ENCODE measurements around the gene NTRK3. TPM values are rescaled to one million over a fixed set of nuclear protein-coding genes. Genes with fewer than 3 reads are reported as not detected.

NTRK3 gene
- total RNA-seq, 1 experiment from 2014 or later, result not detected

DNA sequence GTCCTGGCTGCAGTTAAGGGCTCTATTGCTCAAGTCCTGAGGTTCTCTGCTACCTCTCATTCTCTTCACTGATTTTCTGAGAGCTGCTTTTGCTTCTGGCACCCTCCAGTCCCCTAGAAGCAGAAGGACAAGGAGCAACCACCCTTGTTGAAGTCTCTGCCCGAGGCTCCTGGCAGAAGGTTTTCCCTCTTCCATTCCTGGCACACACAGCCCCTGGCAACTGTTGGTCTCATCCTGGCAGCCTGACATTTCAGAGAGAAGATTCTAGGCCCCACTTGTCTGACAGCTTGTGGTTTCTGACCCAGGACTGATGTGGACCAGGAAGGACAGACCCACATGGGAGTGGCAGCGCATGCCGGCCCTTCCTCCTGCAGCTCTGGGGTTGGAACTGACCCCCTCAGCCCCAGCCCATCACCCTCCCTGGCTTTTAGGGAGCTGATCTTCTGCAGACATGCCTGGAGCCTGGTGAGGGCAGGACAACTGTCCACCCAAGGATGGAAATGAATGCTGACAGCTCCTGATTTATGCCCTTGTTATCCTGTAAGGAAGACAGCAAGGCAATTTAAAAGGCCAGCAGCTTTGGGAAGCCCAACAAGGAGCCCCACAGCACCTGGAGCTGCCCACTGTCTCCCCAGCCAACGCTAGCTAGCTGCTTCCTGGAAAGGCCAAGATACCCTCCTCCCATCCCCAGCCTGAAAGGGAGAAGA, 13.0 kb upstream of the NTRK3 start:
- intact Hi-C loops (cut with micrococcal nuclease; ENCODE audit: unreplicated experiment), result no loop called here
- peaks cover 32% of the 10 kb centered on the region; the same call in 1 of the 2 replicates for H3K27me3 ChIP-seq (ENCODE audit: insufficient read depth, low read depth)
- no peak overlapping the region for H3K4me2 ChIP-seq
- H3K27ac ChIP-seq, result no peak overlapping the region
- no peaks in the 10 kb centered on the region for H3K9me3 ChIP-seq (ENCODE audit: insufficient read depth, low read depth)
- H4K20me1 ChIP-seq (ENCODE audit: insufficient read depth), result no peaks in the 10 kb centered on the region
- CTCF ChIA-PET, result no interaction called here
- no peaks in the 10 kb centered on the region for H3F3A ChIP-seq (ENCODE audit: insufficient read depth, low read depth)
- no TSS peak for BruUV-seq (replicated peaks)
- no peaks in the 10 kb centered on the region for H3K4me1 ChIP-seq (replicated peaks; ENCODE audit: insufficient read depth)
- no peak for DNase-seq
- POLR2A ChIA-PET (ENCODE audit: unreplicated experiment), result no interaction called here
- H3K79me2 ChIP-seq (ENCODE audit: low read depth), result no peaks in the 10 kb centered on the region
- H3K4me3 ChIP-seq, result no peak overlapping the region
- no peaks in the 10 kb centered on the region for H3K9me2 ChIP-seq (ENCODE audit: insufficient read depth)
- no peaks in the 10 kb centered on the region for H3K36me3 ChIP-seq (ENCODE audit: low read depth)
- no peak for TF ChIP-seq EZH2 (IDR thresholded peaks at IDR 0.05; ENCODE audit: low read depth)
- TF ChIP-seq, protein P1, sequence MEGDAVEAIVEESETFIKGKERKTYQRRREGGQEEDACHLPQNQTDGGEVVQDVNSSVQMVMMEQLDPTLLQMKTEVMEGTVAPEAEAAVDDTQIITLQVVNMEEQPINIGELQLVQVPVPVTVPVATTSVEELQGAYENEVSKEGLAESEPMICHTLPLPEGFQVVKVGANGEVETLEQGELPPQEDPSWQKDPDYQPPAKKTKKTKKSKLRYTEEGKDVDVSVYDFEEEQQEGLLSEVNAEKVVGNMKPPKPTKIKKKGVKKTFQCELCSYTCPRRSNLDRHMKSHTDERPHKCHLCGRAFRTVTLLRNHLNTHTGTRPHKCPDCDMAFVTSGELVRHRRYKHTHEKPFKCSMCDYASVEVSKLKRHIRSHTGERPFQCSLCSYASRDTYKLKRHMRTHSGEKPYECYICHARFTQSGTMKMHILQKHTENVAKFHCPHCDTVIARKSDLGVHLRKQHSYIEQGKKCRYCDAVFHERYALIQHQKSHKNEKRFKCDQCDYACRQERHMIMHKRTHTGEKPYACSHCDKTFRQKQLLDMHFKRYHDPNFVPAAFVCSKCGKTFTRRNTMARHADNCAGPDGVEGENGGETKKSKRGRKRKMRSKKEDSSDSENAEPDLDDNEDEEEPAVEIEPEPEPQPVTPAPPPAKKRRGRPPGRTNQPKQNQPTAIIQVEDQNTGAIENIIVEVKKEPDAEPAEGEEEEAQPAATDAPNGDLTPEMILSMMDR (conservative IDR thresholded peaks at IDR 0.05), result no peak
- H2AFZ ChIP-seq, result no peak overlapping the region

DNA sequence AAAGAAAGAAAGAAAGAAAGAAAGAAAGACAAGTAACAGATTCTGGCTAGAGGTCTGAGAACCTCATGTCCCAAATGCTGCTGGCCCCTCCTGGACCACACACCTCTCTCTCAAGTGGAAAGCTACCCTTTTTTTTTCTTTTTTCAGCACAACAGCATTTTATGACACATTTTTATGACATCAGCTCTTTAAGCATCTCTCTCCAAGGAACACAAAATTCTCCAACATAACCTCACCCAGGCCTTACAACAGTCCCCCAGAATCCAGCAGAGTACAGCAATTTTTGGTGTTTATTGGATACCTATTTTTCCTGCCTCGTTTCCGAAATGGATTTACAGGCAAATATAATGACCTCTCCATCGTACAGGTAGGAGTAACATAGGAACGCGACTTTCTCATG, 11.2 kb upstream of the NTRK3 start:
- CTCF ChIA-PET, result no interaction called here
- Histone ChIP-seq H3K4me1 (replicated peaks; ENCODE audit: insufficient read depth) (no peaks in the 10 kb centered on the region), H3K4me3 (no peak overlapping the region), H3F3A (ENCODE audit: insufficient read depth, low read depth) (no peaks in the 10 kb centered on the region), H3K4me2 (no peak overlapping the region), H2AFZ (no peak overlapping the region), H3K9me2 (ENCODE audit: insufficient read depth) (no peaks in the 10 kb centered on the region), H3K79me2 (ENCODE audit: low read depth) (no peaks in the 10 kb centered on the region), H3K27ac (no peak overlapping the region), H4K20me1 (ENCODE audit: insufficient read depth) (no peaks in the 10 kb centered on the region), H3K9me3 (ENCODE audit: insufficient read depth, low read depth) (no peaks in the 10 kb centered on the region), H3K36me3 (ENCODE audit: low read depth) (no peaks in the 10 kb centered on the region), H3K27me3 (ENCODE audit: insufficient read depth, low read depth) (peaks cover 33% of the 10 kb centered on the region; the same call in 1 of the 2 replicates)
- intact Hi-C loops (cut with micrococcal nuclease; ENCODE audit: unreplicated experiment), result no loop called here
- DNase-seq, result no peak
- BruUV-seq (replicated peaks), result no TSS peak
- POLR2A ChIA-PET (ENCODE audit: unreplicated experiment), result no interaction called here
- TF ChIP-seq, protein P1 (conservative IDR thresholded peaks at IDR 0.05), result no peak
- no peak for TF ChIP-seq EZH2 (IDR thresholded peaks at IDR 0.05; ENCODE audit: low read depth)

DNA sequence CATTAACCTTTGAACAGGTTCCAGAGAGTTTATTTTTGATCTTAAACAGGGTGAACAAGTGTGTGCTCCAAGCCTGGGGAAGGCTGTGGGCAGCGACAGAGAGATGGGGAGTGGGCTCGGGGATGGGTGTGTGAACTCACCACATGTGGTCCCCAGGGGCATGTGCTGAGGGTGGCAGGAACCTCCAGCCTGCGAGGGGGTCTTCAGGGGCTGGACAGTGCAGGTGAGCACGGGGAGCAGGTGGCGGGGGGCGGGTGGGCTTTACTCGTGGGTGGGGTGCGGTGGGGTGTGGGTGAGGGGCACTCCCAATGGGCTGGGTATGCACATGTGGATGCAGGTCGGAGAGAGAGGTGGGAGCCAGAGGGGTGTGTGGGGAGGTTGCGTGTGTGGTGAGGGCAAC, 9.6 kb upstream of the NTRK3 start:
- DNase-seq, result no peak
- Histone ChIP-seq H3K4me1 (replicated peaks; ENCODE audit: insufficient read depth) (no peaks in the 10 kb centered on the region), H3K36me3 (ENCODE audit: low read depth) (no peaks in the 10 kb centered on the region), H3K4me3 (no peak overlapping the region), H3K79me2 (ENCODE audit: low read depth) (no peaks in the 10 kb centered on the region), H3F3A (ENCODE audit: insufficient read depth, low read depth) (no peaks in the 10 kb centered on the region), H3K27me3 (ENCODE audit: insufficient read depth, low read depth) (peaks cover 34% of the 10 kb centered on the region; the same call in 1 of the 2 replicates), H3K9me3 (ENCODE audit: insufficient read depth, low read depth) (no peaks in the 10 kb centered on the region), H3K4me2 (no peak overlapping the region), H2AFZ (no peak overlapping the region), H3K27ac (no peak overlapping the region), H4K20me1 (ENCODE audit: insufficient read depth) (no peaks in the 10 kb centered on the region), H3K9me2 (ENCODE audit: insufficient read depth) (no peaks in the 10 kb centered on the region)
- no TSS peak for BruUV-seq (replicated peaks)
- intact Hi-C loops (cut with micrococcal nuclease; ENCODE audit: unreplicated experiment), result no loop called here
- ChIA-PET CTCF (no interaction called here), POLR2A (ENCODE audit: unreplicated experiment) (no interaction called here)
- TF ChIP-seq EZH2 (IDR thresholded peaks at IDR 0.05; ENCODE audit: low read depth), result no peak
- TF ChIP-seq, protein P1 (conservative IDR thresholded peaks at IDR 0.05), result no peak

Measured in PC-9 (cell line).